Esophagus muscularis mucosa (tissue), 4 donors: ENCODE results near the gene NNMT.

Source experiments
- CTCF ChIP-seq, 3 experiments: fragments of 200-600 bp in 2 of 3; fragments of 450-650 bp in 1 of 3; sonication (generic) in 2 of 3; IDR thresholded peaks; one replicate each; pipeline ENCODE4 v1.5.1; 2017 to 2019; ENCODE audit warnings: antibody characterized with exemption in 3 of 3, mild to moderate bottlenecking in 2 of 3, moderate library complexity in 1 of 3
- EP300 ChIP-seq: sonication (generic); formaldehyde crosslinking; IDR thresholded peaks from one replicate; pipeline ENCODE4 v1.6.1; 2017; ENCODE audit warnings: antibody characterized with exemption
- POLR2A ChIP-seq: fragments of 450-650 bp; IDR thresholded peaks from one replicate; pipeline ENCODE4 v1.6.1; 2017; ENCODE audit warnings: antibody characterized with exemption, moderate library complexity, mild to moderate bottlenecking, low read depth

GRCh38 chr11:114358716-114359115 lies 62.5 kb downstream of the NNMT start:
- no peak for TF ChIP-seq POLR2A
- TF ChIP-seq CTCF (IDR thresholded peaks at IDR 0.05): no peak
- TF ChIP-seq EP300: no peak
